Measurements from ENCODE around the gene ACBD3.

ACBD3 gene

GRCh38 chr1:226154593-226154992 is 31.9 kb downstream of the ACBD3 start:
- DNase-seq (ENCODE audit: low spot score) = no peak
- TF ChIP-seq CTCF (IDR thresholded peaks at IDR 0.05; ENCODE audit: extremely low read depth, missing control alignments) = no peak

GRCh38 chr1:226149806-226150205 is 36.7 kb downstream of the ACBD3 start:
- TF ChIP-seq CTCF (IDR thresholded peaks at IDR 0.05; ENCODE audit: extremely low read depth, missing control alignments) = no peak
- no peak for DNase-seq (ENCODE audit: low spot score)

DNA sequence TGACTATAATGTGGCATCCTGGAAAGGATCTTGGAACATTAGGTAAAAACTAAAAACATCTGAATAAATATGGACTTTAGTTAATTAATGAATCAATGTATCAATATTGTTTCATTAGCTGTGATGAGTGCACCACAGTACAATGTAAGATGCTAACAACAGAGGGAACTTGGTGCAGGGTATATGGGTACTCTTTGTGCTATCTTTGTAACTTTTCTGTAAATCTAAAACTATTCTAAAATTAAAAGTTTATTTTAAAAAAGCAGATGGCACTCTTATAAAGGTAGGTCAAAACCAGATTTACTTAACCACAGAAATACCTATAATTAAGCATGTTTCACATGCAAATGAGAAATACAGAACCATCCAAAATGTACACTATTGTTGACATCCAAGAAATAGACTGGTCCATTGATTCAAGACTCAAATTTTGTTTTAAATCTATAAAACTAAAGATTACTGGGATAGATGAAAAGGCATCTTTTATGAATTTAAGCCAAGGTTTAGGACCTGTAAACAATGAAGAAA is 38.4 kb downstream of the ACBD3 start:
- no peak for DNase-seq (ENCODE audit: low spot score)
- TF ChIP-seq CTCF (IDR thresholded peaks at IDR 0.05; ENCODE audit: extremely low read depth, missing control alignments) = no peak

- no peak for TF ChIP-seq CTCF (IDR thresholded peaks at IDR 0.05; ENCODE audit: extremely low read depth, missing control alignments)
- no peak for DNase-seq (ENCODE audit: low spot score)
Observed at GRCh38 chr1:226144045-226144444, 42.5 kb downstream of the ACBD3 start.

DNA sequence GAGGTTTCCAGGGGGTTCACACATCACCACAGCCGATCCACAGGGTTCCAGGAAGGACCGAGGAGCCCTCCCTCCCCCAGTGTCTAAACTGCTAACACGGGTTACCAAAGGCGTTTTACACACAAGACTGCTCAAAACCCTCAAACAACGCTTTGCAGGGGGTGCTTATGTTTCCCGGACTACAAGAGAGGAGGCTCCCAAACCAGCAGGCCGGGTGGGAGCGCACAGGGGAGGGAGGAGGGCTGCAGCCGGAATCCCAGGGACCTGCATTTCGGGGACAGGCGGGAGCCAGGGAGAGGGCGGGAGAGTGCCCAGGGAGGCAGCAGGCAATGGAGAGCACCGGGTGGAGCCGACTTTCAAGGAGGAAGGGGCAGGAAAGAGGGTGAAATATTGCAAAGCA is 50.8 kb downstream of the ACBD3 start:
- TF ChIP-seq CTCF (IDR thresholded peaks at IDR 0.05; ENCODE audit: extremely low read depth, missing control alignments) = no peak
- no peak for DNase-seq (ENCODE audit: low spot score)

GRCh38 chr1:226135059-226135651 is 51.4 kb downstream of the ACBD3 start:
- DNase-seq (ENCODE audit: low spot score) = no peak
- no peak for TF ChIP-seq CTCF (IDR thresholded peaks at IDR 0.05; ENCODE audit: extremely low read depth, missing control alignments)

DNA sequence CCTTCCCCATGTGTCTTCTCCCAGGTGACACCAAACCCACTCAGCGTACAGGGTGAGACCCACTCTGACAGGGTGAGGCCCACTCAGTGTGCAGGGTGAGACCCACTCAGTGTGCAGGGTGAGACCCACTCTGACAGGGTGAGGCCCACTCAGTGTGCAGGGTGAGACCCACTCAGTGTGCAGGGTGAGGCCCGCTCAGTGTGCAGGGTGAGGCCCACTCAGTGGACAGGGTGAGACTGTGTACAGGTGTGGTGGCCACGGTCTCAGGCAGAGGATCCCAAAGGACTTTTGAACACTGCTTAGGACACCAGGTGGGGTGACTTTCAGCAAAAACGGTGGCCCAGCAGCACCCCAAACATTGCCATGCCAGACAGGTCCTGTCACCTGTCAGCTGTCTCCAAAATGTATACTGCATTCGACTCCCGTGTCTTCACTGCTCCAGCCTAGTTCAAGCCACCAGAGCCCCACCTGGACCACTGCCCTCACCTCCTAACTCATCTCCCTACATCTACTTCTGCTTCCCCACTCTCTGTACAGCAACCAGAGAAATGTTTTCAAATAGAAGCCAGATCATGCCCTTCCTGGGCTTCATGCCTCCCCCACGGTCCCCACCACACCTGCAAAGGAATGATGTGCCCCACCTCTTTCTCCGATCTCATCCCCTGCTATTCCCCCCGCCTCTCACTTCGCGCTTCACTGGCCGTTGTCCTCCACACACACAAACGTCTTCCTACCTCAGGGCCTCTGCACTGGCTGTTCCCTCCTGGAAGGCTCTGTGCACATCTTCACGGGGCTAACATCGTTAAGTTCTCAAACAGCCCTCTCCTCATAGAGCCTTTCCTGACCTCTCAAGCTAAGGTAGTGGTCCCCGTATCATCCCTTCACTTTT is 52.1 kb downstream of the ACBD3 start:
- TF ChIP-seq CTCF (IDR thresholded peaks at IDR 0.05; ENCODE audit: extremely low read depth, missing control alignments) = no peak
- no peak for DNase-seq (ENCODE audit: low spot score)
